HG03442 (cell line): ENCODE results near the gene EXT2.

ENCODE experiments used
- ATAC-seq: cut with Tn5 transposase; IDR thresholded peaks from one replicate; pipeline ENCODE4 v1.9.1; 2021; ENCODE audit warnings: mild to moderate bottlenecking, moderate library complexity; ENCODE audit not compliant: unreplicated experiment

Gene EXT2

GRCh38 chr11:44263738-44264437 is 168.4 kb downstream of the EXT2 start:
- ATAC-seq, result no peak

DNA sequence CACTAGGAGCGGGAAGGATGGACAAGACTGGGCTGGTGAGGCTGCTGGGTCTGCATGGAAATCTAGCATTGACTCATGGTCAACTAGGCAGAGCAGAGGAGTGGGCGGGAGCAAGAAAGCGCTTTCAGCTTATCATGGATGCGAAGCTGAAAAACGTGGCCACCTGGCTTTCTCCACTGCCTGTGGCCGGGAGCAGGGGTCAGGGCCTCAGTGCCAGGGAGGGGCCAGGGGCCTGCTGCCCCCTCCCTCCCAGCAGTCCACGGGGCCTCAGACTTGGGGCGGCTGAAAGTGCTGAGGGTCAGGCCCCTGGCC is 168.9 kb downstream of the EXT2 start:
- no peak for ATAC-seq

DNA sequence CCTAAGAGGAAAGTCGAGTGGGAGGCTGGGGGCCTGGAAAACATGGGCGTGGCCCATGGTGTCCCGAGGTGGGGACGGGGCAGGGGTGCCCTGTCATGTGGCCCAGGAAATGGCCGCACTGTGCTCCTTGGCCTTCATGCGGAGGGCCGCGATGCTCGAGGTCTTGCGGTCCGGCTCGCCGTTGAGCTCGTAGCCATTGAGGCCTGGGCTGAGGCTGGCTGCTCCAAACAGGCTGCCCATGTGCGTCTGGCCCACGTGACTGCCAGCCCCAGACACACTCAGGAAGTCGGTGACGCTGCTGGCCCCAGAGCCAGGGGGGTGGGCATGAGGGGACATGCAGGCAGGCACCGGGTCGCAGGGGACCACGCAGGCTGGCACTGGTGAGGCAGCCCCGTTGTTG is 169.3 kb downstream of the EXT2 start:
- no peak for ATAC-seq

- no peak for ATAC-seq
Measured at GRCh38 chr11:44266056-44266780, 170.7 kb downstream of the EXT2 start.

DNA sequence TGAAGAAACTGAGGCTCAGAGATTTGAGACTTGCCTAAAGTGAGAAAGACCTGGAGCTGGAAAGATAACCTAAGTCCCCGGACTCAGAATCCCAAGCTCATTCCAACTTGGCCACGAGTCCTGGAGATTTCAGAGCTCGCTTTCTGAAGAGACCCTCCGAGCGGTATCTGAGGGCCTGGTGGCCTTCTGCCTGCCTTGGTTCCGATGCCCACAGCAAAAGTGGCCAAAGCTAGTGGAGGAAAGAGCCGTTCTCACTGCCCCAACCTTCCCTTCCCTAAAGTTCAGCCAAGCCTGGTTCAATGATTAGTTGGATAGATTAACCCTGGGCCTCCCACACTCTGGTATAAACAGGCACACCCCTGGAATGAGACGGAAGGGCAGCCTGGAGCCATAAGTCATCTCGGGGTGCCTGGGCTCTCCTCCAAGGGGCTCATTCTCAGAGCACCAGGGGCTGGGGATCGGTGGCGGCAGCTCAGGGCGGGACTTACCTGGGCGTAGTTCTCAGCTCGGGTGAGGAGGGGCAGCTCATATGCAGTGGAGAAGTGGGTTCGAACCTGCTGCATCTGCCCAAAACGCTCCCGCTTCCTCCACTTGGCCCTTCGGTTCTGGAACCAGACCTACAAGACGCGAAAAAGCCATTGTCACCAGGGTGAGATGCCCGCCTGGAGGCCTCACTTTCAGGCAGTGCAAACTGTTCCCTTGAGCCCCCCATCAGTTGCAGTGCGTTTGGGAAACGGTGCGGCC is 171.7 kb downstream of the EXT2 start:
- no peak for ATAC-seq

- ATAC-seq, result no peak
Measured at GRCh38 chr11:44267750-44268613, 172.5 kb downstream of the EXT2 start.

DNA sequence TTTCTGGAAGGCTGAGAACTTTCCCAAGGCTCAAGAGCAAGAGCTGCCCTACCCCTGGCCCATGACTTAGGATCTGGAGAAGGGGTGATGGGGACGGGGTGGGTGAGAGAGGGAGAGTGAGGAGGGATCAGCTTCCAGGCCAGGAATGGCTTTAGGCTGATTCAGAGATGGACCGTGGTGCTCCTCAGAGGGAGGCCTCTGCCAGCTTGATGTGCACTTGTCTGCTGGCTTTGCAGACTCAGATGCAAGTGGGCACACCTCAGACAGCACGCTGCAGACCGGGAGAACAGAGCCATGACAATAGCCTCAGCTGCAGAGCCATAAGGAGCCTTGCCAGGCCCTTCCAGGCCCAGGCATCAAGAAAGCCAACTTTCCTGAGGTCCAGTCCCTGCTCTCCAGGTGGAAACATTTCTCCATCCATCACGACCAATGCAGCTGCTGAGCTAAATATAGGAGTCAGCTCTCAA is 173.2 kb downstream of the EXT2 start:
- no peak for ATAC-seq

DNA sequence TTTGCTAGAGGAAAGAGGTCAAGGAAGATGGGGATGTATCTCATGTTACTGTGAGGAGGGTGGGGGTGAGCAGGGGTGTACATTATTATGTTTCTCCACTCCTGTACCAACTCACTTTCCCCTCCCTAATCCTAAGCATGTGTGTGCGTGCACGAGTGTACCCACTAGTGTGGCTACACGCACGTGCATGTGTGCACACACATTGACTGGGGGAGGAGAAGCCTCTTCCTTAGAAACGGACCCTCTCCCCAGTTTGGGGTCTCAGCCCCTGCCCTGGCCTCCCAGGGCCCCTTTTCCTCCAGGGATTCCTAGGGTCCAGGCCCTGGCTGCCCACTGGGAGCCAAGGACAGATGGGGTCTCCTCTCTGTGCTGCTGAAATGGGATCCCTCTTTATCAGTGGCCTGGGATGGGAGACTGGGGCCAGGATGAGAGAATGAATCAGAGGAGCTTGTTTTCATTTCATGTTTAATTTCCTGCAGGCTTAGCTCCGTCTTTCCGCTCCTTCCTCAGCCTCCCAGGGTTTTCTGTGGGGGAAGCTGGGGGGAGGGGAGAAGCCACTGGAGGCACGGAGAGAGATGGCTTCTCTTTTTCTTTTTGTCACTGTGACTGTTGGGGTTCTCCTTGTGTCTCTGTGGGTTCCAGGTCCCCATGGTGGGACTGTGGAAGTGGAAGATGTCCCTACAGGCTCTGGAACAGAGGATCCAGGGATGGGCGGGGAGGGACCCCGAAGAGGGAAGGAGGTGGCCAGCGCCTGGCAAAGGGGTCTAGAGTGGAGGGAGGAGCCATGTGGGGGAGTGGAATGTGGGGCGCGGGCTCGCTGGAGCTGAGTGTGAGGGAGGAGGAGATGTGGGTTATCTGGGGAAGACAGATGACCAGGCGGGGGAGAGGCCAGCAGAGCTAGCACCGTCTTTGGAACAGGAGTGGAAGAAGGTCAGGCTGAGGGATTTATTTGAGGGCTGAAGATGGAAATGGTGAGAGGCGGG is 174.2 kb downstream of the EXT2 start:
- ATAC-seq, result no peak

- ATAC-seq, result no peak
Measured at GRCh38 chr11:44270403-44271273, 175.2 kb downstream of the EXT2 start.

- no peak for ATAC-seq
Measured at GRCh38 chr11:44271286-44271685, 175.8 kb downstream of the EXT2 start.

GRCh38 chr11:44274404-44274803 is 178.9 kb downstream of the EXT2 start:
- ATAC-seq, result no peak

GRCh38 chr11:44275241-44275640 is 179.8 kb downstream of the EXT2 start:
- no peak for ATAC-seq

- ATAC-seq, result no peak
Measured at GRCh38 chr11:44275961-44276550, 180.6 kb downstream of the EXT2 start.

DNA sequence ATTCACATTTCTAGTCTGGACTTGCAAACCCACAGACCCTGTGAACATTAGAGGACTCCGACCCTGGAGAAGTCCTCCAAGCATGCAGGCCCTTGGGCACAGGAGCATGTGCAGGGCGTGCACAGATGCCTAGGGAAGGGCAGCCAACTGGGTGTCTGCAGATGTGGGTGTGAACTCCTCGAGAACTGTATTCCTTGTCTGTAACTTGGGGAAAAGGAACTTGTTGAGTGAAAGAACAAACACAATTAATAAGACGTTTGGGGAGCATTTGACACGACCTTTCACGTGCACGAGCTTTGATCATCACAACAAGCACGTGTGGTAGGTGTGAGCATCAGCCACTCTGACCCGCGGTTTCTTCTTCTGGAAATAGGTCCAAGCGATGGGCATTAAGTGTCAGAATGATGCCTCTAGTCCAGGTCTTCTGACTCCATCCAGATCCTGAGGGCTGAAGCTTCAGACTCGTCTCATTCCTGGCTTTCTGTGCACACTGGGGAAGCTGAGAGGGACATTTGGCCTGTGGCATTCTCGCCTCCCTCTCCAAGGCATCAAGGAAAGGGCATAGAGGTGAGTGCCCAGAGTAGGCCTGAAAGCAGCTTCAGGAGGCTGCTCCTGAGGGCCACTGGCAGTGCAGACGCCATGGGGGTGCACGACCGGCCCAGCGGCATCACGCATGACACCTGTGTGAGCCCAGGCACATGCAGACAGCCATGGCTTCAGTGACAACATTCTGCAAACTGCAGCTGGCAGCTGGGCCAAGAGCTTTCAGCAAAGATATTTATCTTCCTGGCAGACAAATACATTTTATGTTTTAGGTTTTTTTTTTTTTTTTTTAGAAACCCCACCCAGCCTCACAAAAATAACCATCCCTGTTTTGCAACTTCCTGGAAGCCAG is 182.0 kb downstream of the EXT2 start:
- ATAC-seq, result no peak

DNA sequence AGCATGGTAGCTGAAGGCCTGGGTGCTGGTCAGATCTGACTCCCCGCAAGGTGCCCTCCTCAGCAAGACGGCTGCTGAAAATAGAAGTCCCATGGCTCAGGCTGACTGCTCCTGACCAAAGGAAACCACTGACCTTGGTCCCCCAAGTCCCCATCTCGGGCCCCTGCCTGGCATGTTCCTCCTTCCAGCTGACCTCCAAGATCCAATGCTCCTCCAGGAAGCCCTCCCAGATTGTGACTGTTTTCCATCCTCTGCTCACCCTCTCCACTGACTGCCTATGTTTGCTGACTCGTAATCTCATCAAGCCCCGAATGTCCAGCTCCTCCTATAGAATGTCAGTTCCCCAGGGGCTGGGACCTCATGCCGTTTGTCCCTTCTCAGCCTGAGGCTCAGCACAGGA is 184.0 kb downstream of the EXT2 start:
- no peak for ATAC-seq

DNA sequence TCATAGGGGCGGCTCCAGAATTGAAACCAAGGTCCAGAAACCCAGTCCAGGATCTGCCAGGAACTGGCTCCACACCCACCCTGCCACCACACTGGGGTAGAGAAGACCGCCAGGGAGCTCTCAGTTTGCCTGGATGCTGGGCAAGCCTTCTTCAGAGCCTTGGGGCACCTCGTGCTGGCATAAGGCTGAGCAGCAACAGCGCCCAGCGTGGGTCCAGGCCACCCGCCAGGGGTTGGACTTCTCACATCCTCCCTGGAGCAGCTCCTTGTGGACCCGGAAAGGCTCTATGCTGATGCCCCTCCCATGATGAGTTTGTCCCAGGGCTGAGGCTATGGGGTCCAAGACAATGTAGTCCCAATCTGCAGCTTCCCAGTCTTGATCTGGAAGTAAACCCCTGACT is 184.8 kb downstream of the EXT2 start:
- no peak for ATAC-seq

GRCh38 chr11:44281151-44281550 is 185.7 kb downstream of the EXT2 start:
- no peak for ATAC-seq

GRCh38 chr11:44282620-44283019 is 187.1 kb downstream of the EXT2 start:
- no peak for ATAC-seq
